WTC11 (cell line): ENCODE measurements around the gene RBM8A. TPM values are rescaled to one million over a fixed set of nuclear protein-coding genes. Genes with fewer than 3 reads are reported as not detected.

Source experiments
- ATAC-seq: fragments of 200-7000 bp; cut with Tn5 transposase; 2 replicates; pipeline ENCODE4 v1.10.0; 2021; ENCODE audit warnings: mild to moderate bottlenecking, moderate library complexity
- CTCF ChIA-PET: fragments of 300-600 bp; sonication (Branson Sonifier 250); formaldehyde crosslinking; loops from one replicate; lab custom pipeline; 2021; ENCODE audit warnings: antibody characterized with exemption; lab: Charles Lee
- POLR2A ChIA-PET: fragments of 350-600 bp; sonication (Branson Sonifier 250); formaldehyde crosslinking; loops from one replicate; lab custom pipeline; 2021; ENCODE audit warnings: antibody characterized with exemption; lab: Charles Lee
- DNase-seq: peaks from one replicate; pipeline ENCODE4 v3.0.0; 2021; ENCODE audit warnings: low spot score
- H3K27ac Mint-ChIP-seq: 2 replicates; pipeline ENCODE4 v1.8.0; 2021; ENCODE audit warnings: mixed read lengths
- H3K27me3 Mint-ChIP-seq: 2 replicates; pipeline ENCODE4 v1.8.0; 2021; ENCODE audit warnings: low read depth, mild to moderate bottlenecking, moderate library complexity, mixed read lengths
- H3K36me3 Mint-ChIP-seq: 2 replicates; pipeline ENCODE4 v1.8.0; 2021; ENCODE audit warnings: mixed read lengths
- H3K4me1 Mint-ChIP-seq: 2 replicates; pipeline ENCODE4 v1.8.0; 2022; ENCODE audit warnings: mixed read lengths
- H3K4me3 Mint-ChIP-seq: 2 replicates; pipeline ENCODE4 v1.8.0; 2021; ENCODE audit warnings: mild to moderate bottlenecking, moderate library complexity, mixed read lengths
- H3K9me3 Mint-ChIP-seq: 2 replicates; pipeline ENCODE4 v1.8.0; 2021; ENCODE audit warnings: mixed read lengths
- AFF4 ChIP-seq: sonication (generic); formaldehyde crosslinking; IDR thresholded peaks from 2 replicates; pipeline ENCODE4 v1.8.1; 2023; ENCODE audit warnings: mild to moderate bottlenecking, missing genetic modification reagents, borderline replicate concordance
- ATF2 ChIP-seq: sonication (generic); formaldehyde crosslinking; IDR thresholded peaks from 2 replicates; pipeline ENCODE4 v1.8.1; 2022; ENCODE audit warnings: low read depth, missing genetic modification reagents, borderline replicate concordance
- ATF6 ChIP-seq: sonication (generic); formaldehyde crosslinking; IDR thresholded peaks from 2 replicates; pipeline ENCODE4 v1.8.1; 2023; ENCODE audit warnings: mild to moderate bottlenecking, missing genetic modification reagents
- FOXK1 ChIP-seq: sonication (generic); formaldehyde crosslinking; IDR thresholded peaks from 2 replicates; pipeline ENCODE4 v1.8.0; 2022; ENCODE audit warnings: mild to moderate bottlenecking, moderate library complexity, missing genetic modification reagents
- KAT7 ChIP-seq: sonication (generic); formaldehyde crosslinking; IDR thresholded peaks from 2 replicates; pipeline ENCODE4 v1.8.1; 2023; ENCODE audit warnings: missing genetic modification reagents, mild to moderate bottlenecking, borderline replicate concordance
- MLX ChIP-seq: sonication (generic); formaldehyde crosslinking; IDR thresholded peaks from 2 replicates; pipeline ENCODE4 v1.8.1; 2023; ENCODE audit warnings: mild to moderate bottlenecking, missing genetic modification reagents, moderate library complexity
- MYBL2 ChIP-seq: sonication (generic); formaldehyde crosslinking; IDR thresholded peaks from 2 replicates; pipeline ENCODE4 v1.8.1; 2023; ENCODE audit warnings: mild to moderate bottlenecking, moderate library complexity, missing genetic modification reagents
- NR2C2 ChIP-seq: sonication (generic); formaldehyde crosslinking; IDR thresholded peaks from 2 replicates; pipeline ENCODE4 v1.8.0; 2022; ENCODE audit warnings: mild to moderate bottlenecking, missing genetic modification reagents
- PRRX2 ChIP-seq: fragments of 250-450 bp; sonication (Bioruptor Pico); IDR thresholded peaks from 2 replicates; pipeline ENCODE4 v1.8.0; 2021; ENCODE audit warnings: mild to moderate bottlenecking
- RELA ChIP-seq: sonication (generic); formaldehyde crosslinking; IDR thresholded peaks from 2 replicates; pipeline ENCODE4 v1.8.1; 2022; ENCODE audit warnings: missing genetic modification reagents, mild to moderate bottlenecking, borderline replicate concordance
- SMAD3 ChIP-seq: sonication (generic); formaldehyde crosslinking; IDR thresholded peaks from 2 replicates; pipeline ENCODE4 v1.8.0; 2022; ENCODE audit warnings: missing genetic modification reagents, mild to moderate bottlenecking, borderline replicate concordance
- SP1 ChIP-seq: sonication (generic); formaldehyde crosslinking; conservative IDR thresholded peaks from 2 replicates; pipeline ENCODE4 v1.8.1; 2022; ENCODE audit warnings: missing genetic modification reagents
- STAT6 ChIP-seq: sonication (generic); formaldehyde crosslinking; conservative IDR thresholded peaks from 2 replicates; pipeline ENCODE4 v1.8.1; 2023; ENCODE audit warnings: mild to moderate bottlenecking, low read depth, missing genetic modification reagents, moderate library complexity
- TCF7 ChIP-seq: sonication (generic); formaldehyde crosslinking; IDR thresholded peaks from 2 replicates; pipeline ENCODE4 v1.8.0; 2022; ENCODE audit warnings: mild to moderate bottlenecking, low read depth, missing genetic modification reagents, moderate library complexity
- ZNF219 ChIP-seq: sonication (generic); formaldehyde crosslinking; IDR thresholded peaks from 2 replicates; pipeline ENCODE4 v1.8.0; 2023; ENCODE audit warnings: missing genetic modification reagents, mild to moderate bottlenecking, borderline replicate concordance
- ZNF232 ChIP-seq: sonication (generic); formaldehyde crosslinking; IDR thresholded peaks from 2 replicates; pipeline ENCODE4 v1.8.0; 2022; ENCODE audit warnings: mild to moderate bottlenecking, missing genetic modification reagents
- ZNF423 ChIP-seq: fragments of 250-450 bp; sonication (Bioruptor Pico); IDR thresholded peaks from 2 replicates; pipeline ENCODE4 v2.1.2; 2022; ENCODE audit warnings: mild to moderate bottlenecking, moderate library complexity
- ZNF671 ChIP-seq: fragments of 250-450 bp; sonication (Bioruptor Pico); IDR thresholded peaks from 2 replicates; pipeline ENCODE4 v1.8.0; 2021; ENCODE audit warnings: mild to moderate bottlenecking
- total RNA-seq: library from RNA; stranded (reverse); gene quantifications from 3 replicates; pipeline ENCODE4 v1.2.3, GENCODE V29; 2021
- TF ChIP-seq, protein P1 (sequence below): fragments of 250-450 bp; sonication (Bioruptor Pico); conservative IDR thresholded peaks from 2 replicates; pipeline ENCODE4 v1.9.0; 2021; ENCODE audit warnings: mild to moderate bottlenecking

RBM8A gene
- total RNA-seq, 1 experiment from 2014 or later = 199 TPM

DNA sequence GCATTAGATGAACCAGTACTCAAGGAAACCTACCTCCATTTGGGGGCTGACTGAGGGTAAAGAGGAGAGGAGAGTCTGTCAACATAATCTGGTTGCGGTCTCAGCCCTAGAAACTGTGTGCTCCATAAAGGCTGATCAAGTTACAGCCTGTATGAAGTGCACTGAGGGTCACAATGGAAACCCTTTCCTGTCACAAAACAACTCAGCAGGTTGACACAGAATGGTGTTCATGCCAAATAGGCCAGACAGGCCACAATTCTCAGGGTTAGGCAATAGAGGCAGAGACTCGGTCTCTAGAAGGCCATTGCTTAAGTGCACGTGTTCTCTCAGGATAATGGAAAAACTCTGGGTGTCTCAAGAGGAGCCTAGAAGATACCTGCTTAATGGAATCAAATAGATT is 37.6 kb downstream of the RBM8A start:
- Mint-ChIP-seq H3K27me3 (peaks cover 12% of the 10 kb centered on the region), H3K9me3 (no peaks in the 10 kb centered on the region), H3K4me3 (no peak overlapping the region), H3K4me1 (peaks cover 29% of the 10 kb centered on the region), H3K36me3 (no peaks in the 10 kb centered on the region), H3K27ac (no peak overlapping the region)
- CTCF ChIA-PET = interaction anchor here (3.7 kb wide), 1 partner anchor 31 kb away, joined by 65 read pairs; the partner anchor contains the start of gene PIAS3
- TF ChIP-seq SMAD3 (CRISPR knock-in tag) (no peak), ZNF219 (CRISPR knock-in tag) (no peak), ATF2 (CRISPR knock-in tag) (no peak), KAT7 (no peak), ZNF232 (CRISPR knock-in tag) (no peak), NR2C2 (CRISPR knock-in tag) (no peak), STAT6 (CRISPR knock-in tag) (no peak), RELA (no peak), PRRX2 (CRISPR knock-in tag) (no peak), TCF7 (CRISPR knock-in tag) (no peak), ZNF423 (CRISPR knock-in tag) (no peak), ZNF671 (CRISPR knock-in tag) (no peak), MYBL2 (CRISPR knock-in tag) (no peak), SP1 (CRISPR knock-in tag) (no peak), ATF6 (CRISPR knock-in tag) (no peak), AFF4 (CRISPR knock-in tag) (no peak), FOXK1 (CRISPR knock-in tag) (no peak), MLX (CRISPR knock-in tag) (no peak)
- TF ChIP-seq, protein P1, sequence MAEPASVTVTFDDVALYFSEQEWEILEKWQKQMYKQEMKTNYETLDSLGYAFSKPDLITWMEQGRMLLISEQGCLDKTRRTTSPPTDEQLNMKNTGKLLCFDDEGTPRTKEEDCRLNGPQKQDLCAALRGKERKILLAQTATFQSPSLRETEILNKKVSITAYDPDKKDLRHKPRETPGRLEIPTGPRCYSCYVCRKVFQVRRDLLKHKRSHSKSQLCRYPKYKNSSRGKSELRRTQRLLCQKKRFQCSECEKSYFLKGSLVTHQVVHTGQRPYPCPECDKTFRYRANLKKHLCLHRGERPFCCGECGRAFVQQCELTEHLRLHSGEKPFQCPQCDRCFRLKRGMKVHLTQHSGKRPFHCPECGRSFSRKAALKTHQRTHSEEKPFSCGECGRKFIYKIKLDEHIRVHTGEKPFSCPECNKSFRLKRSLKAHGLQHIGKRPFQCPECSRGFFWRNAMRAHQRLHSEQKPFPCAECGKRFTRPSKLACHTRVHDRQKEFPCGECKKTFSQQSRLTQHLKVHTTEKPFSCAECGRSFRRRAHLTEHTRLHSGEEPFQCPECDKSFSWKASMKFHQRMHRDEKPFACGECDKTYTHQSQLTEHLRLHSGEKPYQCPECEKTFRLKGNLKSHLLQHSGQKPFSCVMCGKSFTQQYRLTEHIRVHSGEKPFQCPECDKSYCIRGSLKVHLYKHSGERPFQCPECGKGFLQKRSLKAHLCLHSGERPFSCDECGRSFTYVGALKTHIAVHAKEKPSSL (CRISPR knock-in tag) = no peak
- no peak for ATAC-seq
- POLR2A ChIA-PET = no interaction called here
- DNase-seq = no peak
